Mammary epithelial cell (primary cell): ENCODE measurements around the gene CMSS1.

ENCODE experiments used
- CTCF ChIP-seq, 2 donors: IDR thresholded peaks in 1 of 2; conservative IDR thresholded peaks in 1 of 2; 2 replicates each; pipeline ENCODE4 v1.5.1; 2011 to 2012; ENCODE audit warnings: inconsistent platforms in 2 of 2, low read length in 2 of 2, mild to moderate bottlenecking in 2 of 2, control low read depth in 1 of 2, low read depth in 1 of 2; ENCODE audit not compliant: insufficient read depth in 1 of 2; ENCODE audit errors: extremely low read depth in 1 of 2
- EZH2 ChIP-seq: IDR thresholded peaks from 2 replicates; pipeline ENCODE4 v1.6.1; 2012; ENCODE audit warnings: low read length, inconsistent platforms, borderline replicate concordance

- TF ChIP-seq CTCF (conservative IDR thresholded peaks at IDR 0.05 in 1 of 2, IDR thresholded peaks at IDR 0.05 in 1 of 2; ENCODE audit: extremely low read depth in 1 of 2, insufficient read depth in 1 of 2, low read depth in 1 of 2, low read length in 2 of 2) (no peak), EZH2 (no peak)
These were observed 332.2 kb downstream of the CMSS1 start for GRCh38 chr3:100149713-100150415.
